ENCODE measurements around the gene SLC22A1. TPM values are rescaled to one million over a fixed set of nuclear protein-coding genes. Genes with fewer than 3 reads are reported as not detected.

SLC22A1 gene
- total RNA-seq, 1 donor from 2014 or later, result 0.27 TPM

- intact Hi-C loops (cut with micrococcal nuclease), result no loop called here
- Histone ChIP-seq H3K27me3 (ENCODE audit: low read depth) (peaks cover 31% of the 10 kb centered on the region), H3K9me3 (replicated peaks) (no peaks in the 10 kb centered on the region), H3K36me3 (no peaks in the 10 kb centered on the region), H3K4me3 (no peak overlapping the region), H3K4me1 (no peaks in the 10 kb centered on the region), H3K27ac (replicated peaks) (no peak overlapping the region)
- DNase-seq, result no peak
- TF ChIP-seq CTCF (IDR thresholded peaks at IDR 0.05; ENCODE audit: borderline replicate concordance), result no peak
Observed at GRCh38 chr6:160173806-160174527, 52.4 kb downstream of the SLC22A1 start.

- intact Hi-C loops (cut with micrococcal nuclease), result no loop called here
- no peaks in the 10 kb centered on the region for H3K36me3 ChIP-seq
- H3K4me3 ChIP-seq, result no peak overlapping the region
- no peak for TF ChIP-seq CTCF (IDR thresholded peaks at IDR 0.05; ENCODE audit: borderline replicate concordance)
- peaks cover 31% of the 10 kb centered on the region for H3K27me3 ChIP-seq (ENCODE audit: low read depth)
- no peak for DNase-seq
- no peaks in the 10 kb centered on the region for H3K4me1 ChIP-seq
- no peak overlapping the region for H3K27ac ChIP-seq (replicated peaks)
- H3K9me3 ChIP-seq (replicated peaks), result no peaks in the 10 kb centered on the region
Observed at GRCh38 chr6:160174681-160175080, 53.1 kb downstream of the SLC22A1 start.

- Histone ChIP-seq H3K27me3 (ENCODE audit: low read depth) (peaks cover 25% of the 10 kb centered on the region), H3K36me3 (no peaks in the 10 kb centered on the region), H3K9me3 (replicated peaks) (no peaks in the 10 kb centered on the region), H3K27ac (replicated peaks) (no peak overlapping the region), H3K4me3 (no peak overlapping the region), H3K4me1 (no peaks in the 10 kb centered on the region)
- no peak for TF ChIP-seq CTCF (IDR thresholded peaks at IDR 0.05; ENCODE audit: borderline replicate concordance)
- no peak for DNase-seq
- intact Hi-C loops (cut with micrococcal nuclease), result no loop called here
Observed at GRCh38 chr6:160177220-160177619, 55.6 kb downstream of the SLC22A1 start.

GRCh38 chr6:160178271-160178670 is 56.7 kb downstream of the SLC22A1 start:
- Histone ChIP-seq H3K36me3 (no peaks in the 10 kb centered on the region), H3K27me3 (ENCODE audit: low read depth) (peaks cover 20% of the 10 kb centered on the region), H3K9me3 (replicated peaks) (no peaks in the 10 kb centered on the region), H3K4me3 (no peak overlapping the region), H3K4me1 (no peaks in the 10 kb centered on the region), H3K27ac (replicated peaks) (no peak overlapping the region)
- no peak for DNase-seq
- TF ChIP-seq CTCF (IDR thresholded peaks at IDR 0.05; ENCODE audit: borderline replicate concordance), result no peak
- intact Hi-C loops (cut with micrococcal nuclease), result no loop called here

GRCh38 chr6:160180706-160181105 is 59.1 kb downstream of the SLC22A1 start:
- intact Hi-C loops (cut with micrococcal nuclease), result no loop called here
- no peaks in the 10 kb centered on the region for H3K4me1 ChIP-seq
- H3K36me3 ChIP-seq, result no peaks in the 10 kb centered on the region

More at GRCh38 chr6:160180706-160181105, 59.1 kb downstream of the SLC22A1 start:
- peaks cover 10% of the 10 kb centered on the region for H3K27me3 ChIP-seq (ENCODE audit: low read depth)
- no peak overlapping the region for H3K27ac ChIP-seq (replicated peaks)
- no peak for TF ChIP-seq CTCF (IDR thresholded peaks at IDR 0.05; ENCODE audit: borderline replicate concordance)
- peaks cover under 1% of the 10 kb centered on the region for H3K9me3 ChIP-seq (replicated peaks)
- no peak for DNase-seq
- H3K4me3 ChIP-seq, result no peak overlapping the region

All from left ventricle myocardium inferior (tissue), 1 donor.